Ishikawa (cell line): Measurements from ENCODE around the gene SGMS1.

Source experiments
- CREB1 ChIP-seq: IDR thresholded peaks from 2 replicates; pipeline ENCODE4 v1.6.1; 2012; ENCODE audit warnings: low read depth
- EGR1 ChIP-seq: IDR thresholded peaks from 2 replicates; pipeline ENCODE4 v1.6.1; 2012
- EP300 ChIP-seq: IDR thresholded peaks from 2 replicates; pipeline ENCODE4 v1.6.1; 2012; ENCODE audit warnings: borderline replicate concordance
- FOXM1 ChIP-seq: IDR thresholded peaks from 2 replicates; pipeline ENCODE4 v1.6.1; 2012; ENCODE audit warnings: low read depth, borderline replicate concordance
- NFIC ChIP-seq: IDR thresholded peaks from 2 replicates; pipeline ENCODE4 v1.6.1; 2012
- RAD21 ChIP-seq: IDR thresholded peaks from 2 replicates; pipeline ENCODE4 v1.6.1; 2012; ENCODE audit warnings: low read depth
- REST ChIP-seq: IDR thresholded peaks from 2 replicates; pipeline ENCODE4 v1.6.1; 2012; ENCODE audit warnings: low read depth, mild to moderate bottlenecking
- TAF1 ChIP-seq: IDR thresholded peaks from 2 replicates; pipeline ENCODE4 v1.6.1; 2012; ENCODE audit warnings: low read depth, mild to moderate bottlenecking
- TEAD4 ChIP-seq: IDR thresholded peaks from 2 replicates; pipeline ENCODE4 v1.6.1; 2012
- USF1 ChIP-seq: IDR thresholded peaks from 2 replicates; pipeline ENCODE4 v1.6.1; 2012
- YY1 ChIP-seq: IDR thresholded peaks from 2 replicates; pipeline ENCODE4 v1.6.1; 2012; ENCODE audit warnings: low read depth

- no peak for TF ChIP-seq EP300
- no peak for TF ChIP-seq CREB1
- TF ChIP-seq REST, result no peak
- no peak for TF ChIP-seq YY1
- TF ChIP-seq TEAD4, result no peak
- TF ChIP-seq USF1, result no peak
- no peak for TF ChIP-seq FOXM1
- no peak for TF ChIP-seq TAF1
- TF ChIP-seq NFIC, result no peak
- TF ChIP-seq RAD21, result no peak
- no peak for TF ChIP-seq EGR1
Measured at GRCh38 chr10:50324046-50324445, 299.7 kb downstream of the SGMS1 start.
